ENCODE data around the gene EEF1AKMT3. TPM values are rescaled to one million over a fixed set of nuclear protein-coding genes. Genes with fewer than 3 reads are reported as not detected.

Gene EEF1AKMT3
- total RNA-seq, 4 donors from 2014 or later: 1.9 to 6.7 (median 4.3) TPM

GRCh38 chr12:57782243-57782607, 9.8 kb downstream of the EEF1AKMT3 start:
- peaks cover 11 to 21% (median 14%) of the 10 kb centered on the region in 4 donors for H3K4me1 ChIP-seq
- peak overlapping the region in 2 of 4 donors; percentile 78 to 84 for H3K27ac ChIP-seq
- no peaks in the 10 kb centered on the region for H3K27me3 ChIP-seq
- no peak for DNase-seq
- H3K4me3 ChIP-seq: peak overlapping the region in 1 of 4 donors; percentile 90
- peaks cover 0 to 15% (median 7%) of the 10 kb centered on the region in 4 donors for H3K36me3 ChIP-seq
- intact Hi-C loops (cut with DNase I; ENCODE audit: low total_unique reads): loop anchor here (1.0 kb wide), 1 partner anchor 123 kb away; no protein-coding TSS in a partner anchor
- TF ChIP-seq POLR2AphosphoS5 (IDR thresholded peaks at IDR 0.05) (no peak), EP300 (IDR thresholded peaks at IDR 0.05; ENCODE audit: low read depth) (no peak), CTCF (IDR thresholded peaks at IDR 0.05) (no peak), POLR2A (IDR thresholded peaks at IDR 0.05) (no peak)
- in situ Hi-C loops (cut with MboI; ENCODE audit: low pct_ligation_motif_present in 1 of 4, low pct_unique_long_range_greater_than_20kb in 1 of 4, low sequenced_read_pairs in 3 of 4): no loop called here
- H3K9me3 ChIP-seq: no peaks in the 10 kb centered on the region
- WGBS, 2 donors (ENCODE audit: low coverage in 1 of 2): 16 to 30% methylated on average over 2 to 4 of the region's 4 CpGs

GRCh38 chr12:57782608-57783465, 10.4 kb downstream of the EEF1AKMT3 start, which contains the start of gene TSFM:
Gene TSFM (plus strand): TSS chr12:57782787. CDS start chr12:57782802, 15 bp downstream.
- 0 to 1% methylated on average over 7 to 44 of the region's 45 CpGs for WGBS, 2 donors (ENCODE audit: low coverage in 1 of 2)
- Histone ChIP-seq H3K27ac (peak within 1 kb of the TSS; percentile 76 to 84 (median 79)), H3K9me3 (no peaks in the 10 kb centered on the region), H3K36me3 (peaks cover 0 to 21% (median 10%) of the 10 kb centered on the region in 4 donors), H3K4me3 (peak within 1 kb of the TSS; percentile 77 to 98 (median 87)), H3K27me3 (no peaks in the 10 kb centered on the region), H3K4me1 (peaks cover 11 to 21% (median 14%) of the 10 kb centered on the region in 4 donors)
- intact Hi-C loops (cut with DNase I; ENCODE audit: low total_unique reads): loop anchor here (1.0 kb wide), 1 partner anchor 122 kb away; no protein-coding TSS in a partner anchor
- DNase-seq: peak; percentile 97
- in situ Hi-C loops (cut with MboI; ENCODE audit: low pct_ligation_motif_present in 1 of 4, low pct_unique_long_range_greater_than_20kb in 1 of 4, low sequenced_read_pairs in 3 of 4): no loop called here
- TF ChIP-seq POLR2A (IDR thresholded peaks at IDR 0.05) (peak; percentile 70), CTCF (IDR thresholded peaks at IDR 0.05) (peak; percentile 90 to 95 (median 95)), POLR2AphosphoS5 (IDR thresholded peaks at IDR 0.05) (peak; percentile 89 to 90 (median 89)), EP300 (IDR thresholded peaks at IDR 0.05; ENCODE audit: low read depth) (no peak)

GRCh38 chr12:57783466-57783801, 11.0 kb downstream of the EEF1AKMT3 start:
- Histone ChIP-seq H3K27ac (peak overlapping the region in 2 of 4 donors; percentile 78 to 80), H3K27me3 (no peaks in the 10 kb centered on the region), H3K9me3 (no peaks in the 10 kb centered on the region), H3K4me1 (peaks cover 11 to 21% (median 14%) of the 10 kb centered on the region in 4 donors), H3K4me3 (peak overlapping the region; percentile 77 to 98 (median 87)), H3K36me3 (peaks cover 0 to 23% (median 10%) of the 10 kb centered on the region in 4 donors)
- intact Hi-C loops (cut with DNase I; ENCODE audit: low total_unique reads): no loop called here
- in situ Hi-C loops (cut with MboI; ENCODE audit: low pct_ligation_motif_present in 1 of 4, low pct_unique_long_range_greater_than_20kb in 1 of 4, low sequenced_read_pairs in 3 of 4): no loop called here
- no peak for DNase-seq
- WGBS, 2 donors (ENCODE audit: low coverage in 1 of 2): 87 to 89% methylated on average over 11 to 12 of the region's 12 CpGs
- no peak for TF ChIP-seq POLR2A (IDR thresholded peaks at IDR 0.05)
- TF ChIP-seq CTCF (IDR thresholded peaks at IDR 0.05): no peak
- TF ChIP-seq EP300 (IDR thresholded peaks at IDR 0.05; ENCODE audit: low read depth): no peak
- TF ChIP-seq POLR2AphosphoS5 (IDR thresholded peaks at IDR 0.05): no peak

GRCh38 chr12:57783861-57784260, 11.4 kb downstream of the EEF1AKMT3 start:
- Histone ChIP-seq H3K4me3 (no peak overlapping the region), H3K4me1 (peaks cover 11 to 21% (median 14%) of the 10 kb centered on the region in 4 donors), H3K27ac (no peak overlapping the region), H3K9me3 (no peaks in the 10 kb centered on the region), H3K27me3 (no peaks in the 10 kb centered on the region), H3K36me3 (peaks cover 0 to 23% (median 10%) of the 10 kb centered on the region in 4 donors)
- WGBS, 2 donors (ENCODE audit: low coverage in 1 of 2): 87 to 91% methylated on average over 7 to 11 of the region's 11 CpGs
- intact Hi-C loops (cut with DNase I; ENCODE audit: low total_unique reads) (no loop called here), in situ Hi-C loops (cut with MboI; ENCODE audit: low pct_ligation_motif_present in 1 of 4, low pct_unique_long_range_greater_than_20kb in 1 of 4, low sequenced_read_pairs in 3 of 4) (no loop called here)
- TF ChIP-seq EP300 (IDR thresholded peaks at IDR 0.05; ENCODE audit: low read depth) (no peak), POLR2A (IDR thresholded peaks at IDR 0.05) (no peak), POLR2AphosphoS5 (IDR thresholded peaks at IDR 0.05) (no peak), CTCF (IDR thresholded peaks at IDR 0.05) (no peak)
- DNase-seq: no peak
